GM12892 (cell line): Measurements from ENCODE around the gene TJP1.

Source experiments
- DNase-seq: peaks from one replicate; pipeline ENCODE4 v3.0.0; 2011; ENCODE audit not compliant: insufficient read length
- FAIRE-seq: peaks from 2 replicates; lab custom pipeline; 2011; peaks lifted over from hg19 to GRCh38; lab: Jason Lieb, UNC
- POLR2A ChIP-seq: IDR thresholded peaks from 2 replicates; pipeline ENCODE4 v1.6.1; 2011; ENCODE audit warnings: low read depth, low read length, control low read depth
- POLR2AphosphoS5 ChIP-seq: IDR thresholded peaks from 2 replicates; pipeline ENCODE4 v1.6.1; 2011; ENCODE audit warnings: low read depth, low read length, control low read depth
- TAF1 ChIP-seq: IDR thresholded peaks from 2 replicates; pipeline ENCODE4 v1.6.1; 2011; ENCODE audit warnings: low read depth, mild to moderate bottlenecking, control low read depth, low read length, borderline replicate concordance

Gene TJP1

GRCh38 chr15:29656636-29657475, 165.4 kb downstream of the TJP1 start:
- TF ChIP-seq POLR2AphosphoS5: no peak
- no peak for DNase-seq
- no peak for FAIRE-seq

GRCh38 chr15:29652595-29652994, 169.7 kb downstream of the TJP1 start:
- TF ChIP-seq POLR2AphosphoS5: no peak
- TF ChIP-seq TAF1: no peak
- TF ChIP-seq POLR2A: no peak
- FAIRE-seq (no peak), DNase-seq (no peak)

GRCh38 chr15:29651476-29652233, 170.6 kb downstream of the TJP1 start:
- TF ChIP-seq POLR2A (no peak), POLR2AphosphoS5 (no peak), TAF1 (no peak)
- DNase-seq (no peak), FAIRE-seq (no peak)
